NCI-H128 (cell line): Measurements from ENCODE around the gene PDLIM4.

Experiments used
- DNase-seq: peaks from one replicate; lab custom pipeline; 2025; ENCODE audit not compliant: unreplicated experiment; lab: John Stamatoyannopoulos, UW

PDLIM4 gene

DNA sequence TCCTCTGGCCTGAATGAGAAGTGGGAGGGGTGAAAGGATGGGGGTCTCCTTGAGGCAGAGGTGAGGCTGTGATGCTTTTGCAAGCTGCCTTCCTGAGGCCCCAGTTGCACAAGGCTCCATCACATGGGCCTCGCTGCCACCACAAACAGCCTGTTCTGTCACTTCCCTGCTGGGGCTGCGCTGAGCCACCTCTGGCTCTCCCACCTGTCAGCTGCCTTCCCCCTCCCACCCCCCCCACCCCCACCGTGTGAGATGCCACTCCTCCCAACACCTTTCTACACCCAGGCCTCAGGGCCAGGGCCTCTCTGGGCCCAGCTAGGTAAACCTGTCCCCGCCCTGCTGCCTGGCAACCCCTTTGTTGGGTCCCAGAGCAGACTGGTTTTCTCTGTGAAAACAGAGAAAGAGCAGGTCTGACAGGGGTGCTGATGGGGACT, 4.5 kb upstream of the PDLIM4 start:
- DNase-seq: no peak

DNA sequence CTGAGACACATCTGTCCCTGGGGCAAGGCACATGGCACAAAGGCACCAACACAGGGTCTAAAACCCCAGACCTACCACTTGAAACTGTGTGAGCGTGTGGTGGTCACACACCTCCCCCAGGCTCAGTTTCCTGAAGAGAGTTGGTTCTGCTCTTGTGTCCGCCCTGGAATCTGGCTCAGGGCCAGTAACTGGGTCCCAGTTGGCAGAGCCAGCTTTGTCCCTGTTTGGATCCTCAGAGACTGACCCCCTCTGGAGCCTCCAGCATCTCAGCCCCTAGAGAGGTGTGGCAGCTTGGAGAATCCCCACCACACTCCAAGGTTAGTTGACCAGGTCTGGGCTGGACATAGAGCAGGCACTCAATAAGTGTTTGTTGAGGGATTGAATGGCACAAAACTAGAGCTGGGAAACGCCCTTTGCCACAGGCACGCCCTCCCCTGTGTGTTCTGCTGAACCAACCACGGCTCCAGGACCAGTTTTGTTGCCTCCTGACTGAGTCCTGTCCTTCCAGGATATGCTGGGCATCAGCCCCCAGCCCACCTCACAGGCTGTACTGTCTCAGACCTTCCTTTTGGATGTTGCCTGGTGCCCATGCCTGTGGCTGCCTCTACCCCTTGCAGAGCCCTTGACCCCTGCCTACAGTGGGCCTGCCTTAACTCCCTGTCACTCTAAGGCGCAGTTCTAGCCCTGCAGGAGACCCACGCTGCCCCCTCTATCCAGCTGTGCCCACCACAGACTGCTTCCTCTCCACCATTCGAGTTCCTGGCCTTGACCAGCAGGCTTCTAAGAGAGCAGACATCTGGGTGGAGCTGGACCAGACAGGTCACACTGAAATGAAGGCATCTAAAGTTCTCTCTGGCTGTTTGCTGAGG, 3.8 kb upstream of the PDLIM4 start:
- no peak for DNase-seq

DNA sequence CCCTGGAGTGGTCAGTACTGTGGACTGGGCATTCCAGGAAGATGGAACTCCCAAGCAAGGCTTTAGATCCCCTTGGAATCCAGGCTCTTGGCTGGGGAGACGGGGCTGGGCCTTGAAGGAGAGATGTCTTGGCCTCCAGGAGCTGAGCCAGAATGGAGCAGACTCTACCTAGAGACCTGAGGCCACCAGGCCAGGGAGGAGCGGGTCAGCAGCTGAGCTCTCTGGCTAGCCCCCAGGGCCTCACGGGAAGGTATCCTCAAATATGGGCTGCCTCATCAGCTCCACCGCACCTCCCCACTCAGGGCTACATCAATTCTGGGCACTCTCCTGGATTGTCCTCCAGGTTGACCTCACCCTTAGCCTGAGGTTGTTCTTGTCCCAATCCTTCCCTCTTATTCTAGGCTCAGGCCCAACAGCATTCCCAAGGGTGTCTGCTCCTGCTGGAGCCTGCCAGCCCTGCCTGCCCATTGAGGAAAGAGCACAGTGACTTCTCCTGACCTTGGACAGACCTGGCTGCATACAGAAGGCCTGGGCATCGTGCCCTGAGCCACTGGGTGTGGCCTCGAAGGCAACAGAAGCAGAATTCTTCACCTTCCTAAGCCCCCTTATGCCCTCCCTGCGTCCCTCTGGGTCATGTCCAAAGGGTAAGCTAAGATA, 3.0 kb upstream of the PDLIM4 start:
- DNase-seq: no peak

DNA sequence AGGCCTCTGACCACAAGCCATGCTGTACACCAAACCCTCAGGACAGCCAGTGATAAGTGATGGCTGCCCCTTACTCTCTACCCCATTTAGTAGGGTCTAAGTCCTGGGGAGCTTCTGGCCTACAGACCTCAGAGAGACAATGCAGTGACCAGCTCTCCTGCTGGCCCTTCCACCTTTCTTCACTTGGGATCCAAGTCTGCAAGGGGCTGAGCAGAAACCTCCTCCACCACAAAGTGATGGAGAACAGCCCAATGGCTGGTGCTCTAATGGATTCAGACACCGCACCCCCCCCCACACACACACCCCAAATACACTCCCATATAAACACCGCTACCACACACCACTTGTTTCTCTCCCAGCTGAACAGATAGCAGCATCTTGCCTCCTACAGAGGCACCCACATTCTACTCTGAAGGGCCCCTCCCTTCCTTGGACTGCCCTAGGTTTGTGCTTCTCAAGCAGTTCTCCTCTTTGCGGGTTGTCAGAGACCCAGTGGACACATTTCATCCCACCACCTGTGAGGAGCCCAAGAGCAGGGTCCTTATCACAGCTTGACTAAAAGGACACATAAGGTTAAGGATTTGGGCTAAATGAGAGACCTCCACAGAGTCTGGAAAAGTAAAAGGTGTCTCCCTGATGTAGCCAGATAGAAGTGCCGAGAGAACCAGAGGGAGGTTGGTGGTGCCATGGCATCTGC, 1.3 kb upstream of the PDLIM4 start:
- no peak for DNase-seq

DNA sequence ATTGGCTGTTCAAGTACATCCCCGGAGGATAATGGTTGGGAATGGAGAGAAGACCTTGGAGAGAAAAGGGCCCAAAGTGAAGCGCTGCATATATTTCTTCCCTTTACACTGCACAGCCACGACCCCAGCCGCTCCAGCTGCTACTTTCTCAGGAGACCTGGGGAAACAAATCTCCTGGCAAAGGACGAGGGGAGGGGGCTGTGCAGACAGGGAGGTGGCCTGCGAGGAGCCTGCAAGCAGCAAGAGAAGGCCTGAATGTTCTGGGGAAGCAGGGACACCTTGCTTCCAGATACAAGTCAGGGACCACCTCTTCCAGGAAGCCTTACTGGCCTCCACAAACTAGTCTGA, 739 bp upstream of the PDLIM4 start:
- no peak for DNase-seq

DNA sequence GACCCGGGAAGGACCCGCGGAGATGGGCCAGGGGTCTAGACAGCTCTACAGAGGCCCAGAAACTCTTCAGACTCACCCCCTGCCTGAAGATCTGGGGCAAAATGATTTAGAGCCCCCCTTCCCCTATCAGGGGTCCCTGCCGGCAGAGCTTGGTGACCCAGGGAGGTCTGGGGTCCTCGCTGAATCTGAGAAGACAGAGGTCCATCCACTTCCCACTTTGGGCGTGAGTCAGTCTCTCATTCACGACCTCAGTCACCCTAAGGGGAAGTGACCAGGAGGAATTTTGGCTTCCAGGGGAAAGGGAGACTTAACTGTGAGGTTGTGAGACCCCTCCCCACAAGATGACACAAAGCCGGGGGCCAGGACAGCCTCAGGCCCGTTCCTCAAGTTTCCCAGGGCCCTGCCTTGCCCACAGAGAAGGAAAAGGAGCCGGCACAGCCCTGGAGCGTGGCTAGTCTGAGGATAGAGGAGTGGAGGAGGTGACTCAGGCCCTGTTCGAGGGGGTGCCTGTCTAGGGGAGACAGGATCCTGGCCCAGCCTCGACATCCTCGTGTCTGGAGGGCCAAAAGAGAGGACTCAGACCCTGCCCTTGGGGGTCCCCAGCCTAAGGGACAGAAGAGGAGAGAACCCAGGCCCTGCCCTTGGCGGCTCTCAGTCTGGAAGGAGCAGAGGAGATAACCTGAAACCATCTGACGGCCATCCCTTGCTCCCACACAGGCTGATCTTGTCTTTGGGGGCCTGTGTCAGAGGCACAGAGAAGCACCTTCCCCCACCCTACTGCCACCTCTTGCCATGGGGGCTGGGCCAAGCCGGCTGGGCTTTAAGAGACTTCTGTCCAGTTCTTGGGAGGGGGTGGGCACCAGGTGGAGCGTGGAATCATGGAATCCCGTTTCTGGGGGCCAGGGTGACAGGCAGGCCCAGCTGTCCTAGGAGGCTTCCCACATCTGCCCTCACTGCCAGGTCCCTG, 889 bp downstream of the PDLIM4 start:
- no peak for DNase-seq

DNA sequence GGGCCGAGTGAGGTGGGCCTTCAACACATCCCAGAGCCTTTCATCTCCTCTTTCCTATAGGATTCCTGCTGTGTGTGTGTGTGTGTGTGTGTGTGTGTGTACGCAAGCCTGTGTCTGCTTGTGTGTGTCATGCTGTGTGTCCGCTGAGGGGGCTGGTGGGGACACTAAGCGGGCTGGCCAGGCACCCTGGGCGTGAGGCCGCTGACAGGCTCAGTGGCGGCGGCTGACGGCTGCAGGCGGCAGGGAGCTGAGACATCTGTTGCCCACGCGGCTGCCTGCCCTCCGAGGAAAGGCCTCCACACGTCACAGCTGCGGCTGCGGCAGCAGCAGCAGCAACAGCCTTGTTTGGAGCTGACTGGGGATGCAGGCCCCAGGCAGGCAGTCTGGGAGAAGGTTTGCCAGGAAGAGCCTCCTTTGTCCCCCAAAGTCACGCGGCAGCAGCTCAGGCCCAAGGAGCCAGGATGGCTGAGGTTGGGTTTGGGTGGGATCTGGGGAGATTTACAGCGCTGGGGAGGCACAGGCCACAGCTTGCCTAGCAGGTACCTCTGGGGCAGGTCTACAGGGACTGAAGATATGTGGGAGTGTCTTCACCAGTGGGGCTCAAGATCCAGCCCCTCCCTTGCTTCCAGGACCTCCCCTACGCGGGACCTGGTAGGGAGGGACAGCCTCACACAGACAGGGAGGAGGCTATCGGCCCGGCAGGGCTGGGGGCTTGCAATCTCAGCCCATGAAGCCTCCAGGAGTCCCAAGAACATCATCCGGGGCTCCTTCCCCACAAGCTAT, 1.8 kb downstream of the PDLIM4 start:
- DNase-seq: no peak

DNA sequence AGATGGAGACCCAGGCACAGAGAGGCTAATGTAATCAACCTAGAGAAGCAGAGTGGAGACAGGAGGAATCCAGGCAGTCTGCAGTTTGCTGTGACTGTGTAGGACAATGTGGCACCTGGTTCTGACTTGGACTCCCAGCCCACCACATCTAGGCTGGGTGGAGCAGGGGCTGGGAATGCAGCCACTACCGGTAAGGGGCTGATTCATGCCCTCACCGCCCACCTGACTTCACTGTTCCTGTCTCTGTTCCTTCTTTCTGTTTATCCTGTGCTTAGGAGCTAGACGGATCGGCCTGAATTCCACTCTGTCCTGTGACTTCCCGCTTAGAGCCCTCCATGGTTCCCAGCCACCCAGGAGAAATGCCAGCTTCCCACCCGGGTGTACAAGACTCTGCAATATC, 2.6 kb downstream of the PDLIM4 start:
- DNase-seq: no peak

DNA sequence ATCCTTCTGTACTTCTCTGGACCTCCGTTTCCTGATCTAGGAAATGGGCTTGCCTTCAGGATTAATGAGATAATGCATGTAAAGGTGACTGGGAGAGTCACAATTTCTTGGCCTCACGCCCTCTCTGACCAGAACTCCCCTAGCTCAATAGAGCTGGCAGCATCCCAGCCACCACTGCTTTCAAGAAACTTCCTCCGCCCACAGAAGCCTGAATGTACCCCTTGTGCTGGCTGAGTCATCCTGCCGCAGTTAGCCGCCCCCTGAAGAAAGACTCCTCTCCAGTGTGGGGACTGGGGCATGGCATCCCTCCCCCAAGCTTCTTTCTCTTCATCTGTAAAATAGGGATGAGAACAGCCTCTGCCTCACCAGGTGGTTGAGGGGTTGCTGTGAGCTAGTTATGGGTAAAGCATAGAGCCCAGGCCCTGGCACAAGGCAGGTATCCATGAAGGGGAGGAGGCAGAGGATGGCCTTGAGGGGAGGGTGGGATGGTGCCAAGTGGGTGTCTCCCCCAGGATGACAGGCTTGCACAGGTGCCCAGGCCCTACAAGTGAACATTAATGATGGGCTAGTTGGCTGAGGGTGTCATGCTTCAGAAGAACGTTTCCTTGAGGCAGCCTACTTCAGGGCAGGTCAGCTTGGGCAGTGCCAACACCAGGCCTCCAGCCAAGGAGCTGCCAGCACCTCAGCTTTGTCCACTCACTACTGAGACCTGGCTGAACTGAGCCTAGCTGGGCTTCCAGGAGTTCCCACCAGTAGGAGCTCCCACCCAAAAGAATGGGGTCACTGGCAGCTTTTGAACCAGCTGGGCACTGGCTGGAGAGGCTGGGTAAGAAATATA, 3.4 kb downstream of the PDLIM4 start:
- DNase-seq: no peak

DNA sequence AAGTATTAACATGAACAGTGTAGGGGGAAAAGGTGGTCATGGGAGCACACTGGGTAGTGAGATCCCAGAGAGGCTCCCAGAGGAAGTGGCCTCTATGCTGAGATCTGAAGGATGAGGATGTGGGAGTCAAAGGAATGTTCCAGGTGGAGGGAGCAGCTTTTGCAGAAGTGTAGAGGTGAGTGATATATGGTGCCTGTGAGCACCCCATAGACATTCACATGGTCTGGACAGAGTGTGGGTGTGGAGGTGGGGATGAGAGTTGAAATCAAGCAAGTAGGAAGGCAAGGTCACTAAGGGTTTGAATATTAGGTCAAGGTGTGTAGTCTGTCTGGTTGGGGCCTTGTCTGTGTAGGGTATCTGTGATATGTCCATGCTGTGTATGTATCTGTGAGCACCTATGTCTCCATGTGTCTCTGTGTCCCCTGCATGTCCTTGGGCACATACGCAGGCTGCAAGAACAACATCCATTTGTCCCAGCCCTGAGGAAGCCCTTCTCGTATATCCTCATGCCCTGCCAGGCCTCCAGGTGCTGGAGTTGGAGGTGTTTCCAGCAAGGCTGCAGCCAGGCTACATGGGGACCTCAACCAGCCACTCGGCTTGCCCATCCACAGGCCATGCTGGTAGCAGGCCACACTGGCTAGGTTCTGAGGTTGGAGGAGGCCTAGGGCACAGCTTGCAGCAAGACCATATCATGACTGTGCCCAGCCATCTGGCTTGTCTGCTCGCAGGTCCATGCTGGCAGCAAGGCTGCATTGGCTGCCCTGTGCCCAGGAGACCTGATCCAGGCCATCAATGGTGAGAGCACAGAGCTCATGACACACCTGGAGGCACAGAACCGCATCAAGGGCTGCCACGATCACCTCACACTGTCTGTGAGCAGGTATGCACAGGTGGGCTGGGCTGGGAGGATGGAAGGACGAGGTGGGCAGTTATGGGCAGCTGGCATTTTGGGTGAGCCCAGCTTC, 4.7 kb downstream of the PDLIM4 start:
- DNase-seq: no peak

DNA sequence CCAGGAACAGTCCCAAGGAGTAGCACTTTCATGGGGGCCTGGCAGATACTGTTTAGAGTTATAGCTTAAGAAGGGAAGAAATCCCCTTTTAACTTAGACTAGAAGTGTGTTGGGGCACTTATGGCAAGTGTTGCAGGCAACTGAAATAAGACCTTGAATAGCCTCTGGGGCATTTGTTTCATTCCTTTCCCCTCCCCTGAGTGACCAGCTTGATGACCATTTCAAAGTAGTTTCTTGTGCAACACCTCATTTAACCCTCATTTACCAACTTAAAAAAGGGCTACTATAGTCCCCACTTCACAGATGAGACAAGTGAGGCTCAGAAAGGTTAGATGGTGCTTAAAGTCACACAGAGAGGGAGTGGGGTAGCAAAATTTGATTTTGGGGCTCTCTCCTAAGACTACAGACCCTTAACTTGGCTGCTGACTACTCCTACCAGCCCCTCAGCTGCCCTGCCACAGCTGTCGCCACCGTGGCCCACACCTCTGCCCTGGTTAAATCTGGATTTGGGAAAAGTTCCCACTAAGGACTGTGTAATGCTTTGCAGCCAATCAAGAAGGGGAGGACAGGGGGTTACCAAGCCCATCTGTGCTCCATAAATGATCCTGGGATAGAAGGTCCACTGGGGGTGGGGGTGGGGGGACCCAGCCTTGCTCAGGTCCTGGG, 5.5 kb downstream of the PDLIM4 start:
- DNase-seq: no peak

DNA sequence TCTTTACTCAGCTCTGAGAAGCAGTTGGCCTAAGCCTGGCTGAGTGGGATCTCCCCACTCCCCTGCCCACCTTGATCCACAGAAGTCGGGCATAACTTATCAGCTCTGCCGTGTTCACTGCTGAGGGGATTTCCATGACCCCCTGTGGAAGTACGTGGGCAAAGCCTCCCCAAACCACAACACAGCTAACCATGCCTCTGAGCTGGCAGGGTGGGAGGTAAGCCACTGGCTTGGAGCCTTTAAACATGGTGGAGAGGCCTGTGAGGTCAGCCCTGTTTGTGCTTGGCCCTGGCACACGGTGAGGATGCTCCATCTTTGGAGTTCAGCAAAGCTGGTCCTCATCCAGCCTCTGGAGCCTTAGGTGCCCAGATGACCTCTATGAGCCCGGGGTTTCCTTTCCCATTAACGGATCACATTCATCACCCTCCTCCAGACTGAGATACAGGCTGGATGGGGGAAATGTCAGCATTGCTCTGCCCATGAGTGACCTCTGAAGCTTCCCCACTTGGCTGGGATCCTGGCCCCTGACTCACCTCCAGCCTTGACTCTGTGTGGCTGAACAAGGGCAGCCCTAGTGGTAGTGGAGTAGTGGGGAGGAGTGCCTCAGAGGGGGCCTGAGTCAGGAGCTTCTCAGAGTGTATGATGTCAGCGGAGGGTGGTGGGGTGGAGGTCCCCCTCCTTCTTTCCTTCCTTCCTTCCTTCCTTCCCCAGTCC, 6.2 kb downstream of the PDLIM4 start:
- DNase-seq: no peak

DNA sequence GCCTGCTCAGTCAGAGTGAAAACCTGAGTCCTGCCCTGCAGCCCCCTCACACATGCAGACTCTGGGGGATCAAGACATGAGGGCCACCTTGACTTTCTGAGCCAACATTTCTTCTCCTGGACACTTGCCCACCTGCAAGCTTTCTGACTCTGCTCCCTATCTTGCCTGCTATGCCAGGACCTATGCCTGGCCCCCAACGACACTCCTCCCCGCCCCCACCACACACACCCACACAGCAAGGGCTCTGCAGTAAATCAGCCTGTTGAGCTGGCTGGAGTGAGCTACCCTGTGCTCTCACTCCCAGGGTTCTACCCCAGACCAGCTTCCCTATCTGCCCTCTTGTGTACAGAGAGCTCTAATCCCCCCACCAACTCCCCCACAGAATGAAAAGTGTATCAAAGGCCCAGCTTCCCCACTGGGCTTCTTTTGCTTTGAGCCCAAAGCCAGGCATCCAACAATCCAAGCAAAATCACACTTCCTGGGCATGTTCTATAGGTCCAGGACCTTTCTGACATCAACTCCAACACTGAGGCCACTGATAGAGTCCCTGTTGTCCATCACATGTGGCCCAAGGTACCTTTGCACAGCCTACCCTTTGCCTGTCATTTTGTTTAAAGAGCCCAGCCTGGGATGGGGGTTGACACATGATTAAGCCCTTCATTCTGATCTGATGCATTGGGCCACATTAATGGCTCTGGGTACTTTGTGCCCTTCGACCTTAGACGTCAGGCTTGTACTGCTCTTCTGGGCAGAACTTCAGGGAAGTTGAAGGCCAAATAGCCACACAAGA, 7.2 kb downstream of the PDLIM4 start:
- no peak for DNase-seq

DNA sequence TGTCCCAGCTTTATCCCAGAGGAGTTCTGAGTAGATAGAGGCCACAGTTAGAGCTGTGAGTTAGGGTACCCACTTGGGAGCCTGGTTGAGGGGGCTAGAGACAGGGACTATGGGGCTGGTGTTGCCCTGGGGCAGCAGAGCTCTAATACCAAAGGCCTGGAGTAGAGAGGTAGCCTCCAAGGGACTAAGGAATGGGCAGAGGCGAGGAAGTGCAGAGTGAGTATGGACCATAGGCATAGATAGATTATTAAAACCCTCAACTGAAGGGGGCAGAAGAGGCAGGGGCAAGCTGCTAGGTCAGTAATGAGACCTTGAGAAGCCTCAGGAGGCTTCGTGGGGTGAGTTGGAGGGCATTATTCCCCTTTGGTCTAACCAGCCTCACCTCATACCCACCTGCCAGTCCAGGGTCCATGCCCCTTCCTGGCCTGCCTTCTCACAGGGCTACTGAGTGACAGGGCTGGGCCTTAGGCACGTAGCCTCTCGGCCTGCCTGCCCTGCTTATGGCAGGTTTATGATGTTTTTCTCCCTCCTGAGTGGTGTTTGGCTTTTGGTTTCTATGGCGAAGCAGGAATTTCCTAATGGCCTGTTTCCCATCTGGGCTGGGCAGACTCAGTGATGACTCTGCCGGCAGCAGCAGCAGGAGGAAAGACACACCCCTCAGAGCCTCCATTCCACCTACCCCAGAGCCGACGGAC, 8.0 kb downstream of the PDLIM4 start:
- no peak for DNase-seq

DNA sequence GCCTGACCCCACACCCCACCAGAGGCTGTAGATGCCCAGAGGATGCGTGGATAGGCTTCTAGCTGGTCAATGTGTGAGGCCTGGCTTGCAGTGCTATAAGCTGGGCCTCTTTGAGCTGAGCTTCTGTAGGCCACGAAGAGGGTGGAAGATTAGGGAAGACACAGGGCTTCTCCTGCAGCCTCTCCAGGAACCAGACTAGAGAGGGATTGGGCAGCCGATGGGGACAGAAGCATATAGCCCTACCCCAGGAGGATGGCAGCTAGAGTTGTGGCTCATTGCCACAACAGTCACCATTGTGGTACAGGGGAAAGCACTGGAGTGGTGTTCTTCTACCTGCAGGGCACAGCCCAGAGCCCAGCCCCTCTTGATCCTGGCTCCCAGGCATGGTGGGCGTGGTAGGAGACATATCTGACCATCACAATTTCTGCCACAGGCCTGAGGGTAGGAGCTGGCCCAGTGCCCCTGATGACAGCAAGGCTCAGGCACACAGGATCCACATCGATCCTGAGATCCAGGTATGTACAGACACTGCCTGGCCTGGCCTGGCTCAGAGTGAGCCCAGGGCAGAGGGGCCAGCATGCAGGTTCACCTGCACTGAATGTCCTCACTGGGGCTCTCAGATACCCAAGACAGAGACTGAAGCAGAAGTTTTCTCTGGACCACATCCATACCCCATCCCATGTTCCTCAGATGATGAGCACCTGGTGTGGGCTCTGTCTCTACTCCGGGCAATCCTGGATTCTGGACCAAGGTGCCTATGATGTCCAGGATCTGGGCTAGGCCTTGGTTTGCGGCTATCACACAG, 8.7 kb downstream of the PDLIM4 start:
- no peak for DNase-seq
